ENCODE results near the gene WNT16.
"Not testable (repeated sequence)": the region's sequence is repeated elsewhere in the genome, so short reads cannot be mapped to it uniquely, and the experiment has no call there.

The WNT16 gene, protein sequence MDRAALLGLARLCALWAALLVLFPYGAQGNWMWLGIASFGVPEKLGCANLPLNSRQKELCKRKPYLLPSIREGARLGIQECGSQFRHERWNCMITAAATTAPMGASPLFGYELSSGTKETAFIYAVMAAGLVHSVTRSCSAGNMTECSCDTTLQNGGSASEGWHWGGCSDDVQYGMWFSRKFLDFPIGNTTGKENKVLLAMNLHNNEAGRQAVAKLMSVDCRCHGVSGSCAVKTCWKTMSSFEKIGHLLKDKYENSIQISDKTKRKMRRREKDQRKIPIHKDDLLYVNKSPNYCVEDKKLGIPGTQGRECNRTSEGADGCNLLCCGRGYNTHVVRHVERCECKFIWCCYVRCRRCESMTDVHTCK

DNA sequence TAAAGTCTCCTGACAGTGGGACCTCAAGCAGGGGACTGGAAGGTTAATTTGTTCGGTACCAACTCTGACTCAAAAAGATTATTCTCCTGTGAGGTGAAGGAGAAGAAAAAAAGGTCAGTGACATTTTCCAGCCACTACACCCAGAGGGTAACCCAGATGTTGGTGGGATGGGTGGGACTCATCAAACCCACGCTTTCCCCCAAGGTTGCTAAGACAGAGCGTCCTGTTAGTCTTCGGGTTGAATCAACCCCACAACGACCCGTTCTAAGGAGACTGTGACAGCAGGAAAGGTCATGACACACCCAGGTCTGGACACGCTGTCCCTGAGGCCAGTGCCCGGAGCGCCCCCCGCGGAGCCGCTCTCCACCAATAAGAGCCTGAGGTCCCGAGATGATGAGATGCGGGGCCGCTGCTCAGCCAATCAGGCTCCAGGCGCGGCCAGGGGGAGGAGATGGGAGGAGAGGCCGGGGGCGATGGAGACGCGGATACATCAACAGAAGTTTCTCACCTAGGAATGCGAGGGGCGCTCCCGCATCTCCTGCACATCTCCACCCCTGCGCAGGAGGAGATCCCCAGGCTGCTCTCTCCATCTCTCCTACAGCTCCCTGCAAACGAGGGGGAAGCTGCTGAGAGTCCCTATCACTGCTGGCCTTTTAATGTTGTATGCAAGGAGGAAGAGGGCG is at the start of gene WNT16:
WNT16 (plus strand) TSS at position 493 of the 683 bp plus-strand sequence. CDS start 293 bp downstream, outside the sequence.
- DNase-seq: no peak

DNA sequence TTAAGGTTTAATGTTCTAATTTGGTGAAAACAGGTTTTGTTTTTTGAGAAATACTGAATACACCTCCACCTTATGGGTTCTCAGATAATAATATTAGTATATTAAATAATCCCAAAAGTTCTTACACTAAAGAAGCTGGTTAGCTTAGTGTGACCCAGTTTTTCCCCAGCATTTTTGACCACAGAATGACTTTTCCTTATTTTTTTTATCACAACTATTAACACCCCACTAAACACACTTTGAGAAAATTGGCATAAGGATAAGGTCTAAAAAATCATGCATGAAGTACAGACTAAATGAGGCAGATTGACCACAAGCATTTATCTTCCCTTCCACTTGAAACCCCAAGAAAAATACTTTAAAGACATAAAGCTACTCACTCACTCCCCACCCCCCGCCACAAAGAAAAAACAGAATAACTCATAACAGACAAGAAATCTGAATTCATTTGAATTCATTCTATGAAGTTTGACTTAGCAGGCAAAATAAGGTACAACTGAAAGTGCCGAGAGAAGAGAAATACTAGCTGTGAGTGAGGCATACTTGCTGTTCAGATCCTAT is 49.7 kb upstream of the WNT16 start:
- no peak for DNase-seq

DNA sequence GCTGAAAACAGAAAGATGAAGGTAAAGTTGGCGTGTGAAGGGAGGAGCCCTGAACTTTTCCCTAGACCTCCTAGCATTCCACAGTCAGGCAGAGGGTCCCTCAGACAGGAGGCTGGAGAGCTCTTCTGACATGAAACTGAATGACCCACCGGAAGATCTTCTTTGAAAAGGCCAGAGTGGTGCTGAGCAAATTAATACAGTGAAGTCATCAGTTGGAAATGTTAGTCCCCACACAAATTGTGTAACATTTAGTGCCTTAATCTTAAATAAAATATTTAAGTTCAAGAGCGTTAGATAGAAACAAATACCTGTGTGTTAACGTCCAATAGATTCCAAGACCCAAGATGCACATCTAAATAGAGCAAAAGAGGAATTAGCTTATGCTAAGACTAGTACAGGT is 49.0 kb upstream of the WNT16 start:
- no peak for DNase-seq

DNA sequence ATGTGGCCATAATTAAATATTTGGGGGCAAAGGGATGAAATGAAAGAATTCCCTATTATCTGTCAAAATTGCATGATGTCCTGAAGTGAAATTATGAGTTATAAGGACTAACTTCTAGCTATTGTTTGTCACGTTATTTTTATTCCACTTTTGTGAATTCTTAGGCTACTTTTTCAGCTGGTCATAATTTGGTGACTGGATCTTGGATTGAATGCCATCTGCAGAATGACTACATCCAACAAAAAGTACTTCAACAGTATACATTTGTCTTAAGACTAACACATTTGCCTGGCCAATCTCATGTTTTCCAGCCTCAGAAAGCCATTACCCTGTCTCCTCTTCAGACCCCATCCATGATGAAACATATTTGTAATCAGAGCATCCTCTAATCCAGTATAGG is 48.1 kb upstream of the WNT16 start:
- DNase-seq: no peak

DNA sequence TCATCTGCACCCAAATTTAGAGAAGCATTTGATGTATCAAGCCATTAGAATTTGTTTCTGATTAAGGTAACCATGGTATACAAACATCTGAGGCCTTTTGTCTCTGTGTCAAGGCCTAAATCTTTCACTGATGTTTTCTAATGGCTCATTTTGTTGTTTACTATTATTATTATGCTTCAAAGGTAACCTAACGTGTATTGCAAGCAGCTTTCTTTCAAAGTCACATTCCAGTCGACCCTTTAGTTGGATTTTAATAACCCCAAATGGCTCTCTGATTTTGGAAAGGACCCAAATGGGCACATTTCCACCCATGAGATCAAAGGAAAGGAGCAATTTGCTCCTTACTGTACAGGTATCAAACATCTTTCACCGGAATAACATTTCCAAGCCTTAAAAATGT is 46.7 kb upstream of the WNT16 start:
- no peak for DNase-seq

DNA sequence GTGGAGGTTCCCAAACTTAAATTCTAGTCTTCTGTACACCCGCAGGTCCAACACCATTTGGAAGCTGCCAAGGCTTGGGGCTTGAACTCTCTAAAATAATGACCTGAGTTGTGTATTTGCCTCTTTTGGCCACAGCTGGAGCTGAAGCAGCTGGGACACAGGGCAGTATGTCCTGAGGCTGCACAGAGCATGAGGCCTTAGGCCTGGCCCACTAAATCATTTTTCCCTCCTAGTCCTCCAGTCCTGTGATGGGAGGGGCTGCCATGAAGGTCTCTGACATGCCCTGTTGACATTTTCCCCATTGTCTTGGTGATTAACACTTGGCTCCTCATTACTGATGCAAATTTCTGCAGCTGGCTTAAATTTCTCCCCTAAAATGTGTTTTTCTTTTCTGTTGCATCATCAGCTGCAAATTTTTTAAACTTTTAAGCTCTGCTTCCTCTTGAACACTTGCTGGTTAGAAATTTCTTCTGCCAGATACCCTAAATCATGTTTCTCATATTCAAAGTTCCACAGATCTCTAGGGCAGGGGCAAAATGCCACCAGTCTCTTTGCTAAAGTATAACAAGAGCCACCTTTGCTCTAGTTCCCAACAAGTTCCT is 43.6 kb upstream of the WNT16 start:
- DNase-seq: no peak

DNA sequence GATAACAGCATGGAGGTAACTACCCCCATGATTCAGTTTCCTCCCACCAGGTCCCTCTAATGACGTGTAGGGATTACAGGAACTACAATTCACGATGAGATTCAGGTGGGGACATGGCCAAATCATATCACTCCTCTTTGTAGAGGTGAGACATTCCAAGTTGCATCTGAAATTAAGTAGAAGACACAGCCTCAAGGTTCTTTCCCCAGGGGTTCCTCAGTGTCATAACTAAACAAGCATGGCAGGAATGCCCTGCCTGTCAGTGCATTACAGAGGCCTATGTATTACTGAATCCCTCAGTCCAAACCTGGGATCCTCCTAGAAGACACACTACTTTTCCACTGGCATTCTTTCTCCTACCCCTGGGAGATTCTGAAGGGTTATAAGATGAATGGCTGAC is 42.6 kb upstream of the WNT16 start:
- DNase-seq: no peak

DNA sequence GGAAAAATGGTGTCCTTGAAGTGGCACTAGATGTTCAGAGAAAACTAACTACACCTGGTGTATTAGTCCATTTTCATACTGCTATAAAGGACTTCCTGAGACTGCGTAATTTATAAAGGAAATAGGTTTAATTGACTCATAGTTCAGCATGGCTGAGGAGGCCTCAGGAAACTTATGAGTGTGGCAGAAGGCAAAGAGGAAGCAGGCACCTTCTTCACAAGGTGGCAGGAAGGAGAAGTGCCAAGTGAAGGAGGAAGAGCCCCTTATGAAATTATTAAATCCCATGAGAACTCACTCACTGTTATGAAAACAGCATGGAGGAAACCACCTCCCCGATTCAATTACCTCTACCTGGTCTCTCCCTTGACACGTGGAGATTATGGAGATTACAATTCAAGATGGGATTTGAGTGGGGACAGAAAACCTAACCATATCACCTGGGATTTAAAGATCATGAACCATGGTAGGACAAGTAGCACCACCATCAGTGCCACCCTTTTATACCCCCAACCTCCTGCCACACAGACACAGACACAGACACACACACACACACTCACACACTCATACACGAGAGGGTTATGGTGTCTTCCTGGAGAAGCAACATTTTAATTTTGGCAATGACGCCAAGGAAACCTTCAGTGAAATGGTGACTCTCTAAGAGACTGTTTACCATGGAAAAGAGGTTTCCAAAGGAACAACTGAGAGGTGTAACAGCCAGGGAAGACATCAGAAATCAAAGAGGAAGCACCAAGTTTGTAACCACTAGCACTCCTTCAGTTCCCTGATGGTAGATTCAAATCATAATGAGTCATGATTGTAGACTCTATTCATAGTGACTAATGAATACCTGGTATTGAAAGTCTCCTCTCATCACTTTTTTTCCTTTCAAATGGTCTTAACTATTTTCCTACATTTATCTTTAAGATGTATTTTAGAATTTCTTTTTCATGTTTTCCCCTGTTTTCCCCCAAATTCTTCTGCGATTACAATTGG is 41.8 kb upstream of the WNT16 start:
- DNase-seq: no peak

DNA sequence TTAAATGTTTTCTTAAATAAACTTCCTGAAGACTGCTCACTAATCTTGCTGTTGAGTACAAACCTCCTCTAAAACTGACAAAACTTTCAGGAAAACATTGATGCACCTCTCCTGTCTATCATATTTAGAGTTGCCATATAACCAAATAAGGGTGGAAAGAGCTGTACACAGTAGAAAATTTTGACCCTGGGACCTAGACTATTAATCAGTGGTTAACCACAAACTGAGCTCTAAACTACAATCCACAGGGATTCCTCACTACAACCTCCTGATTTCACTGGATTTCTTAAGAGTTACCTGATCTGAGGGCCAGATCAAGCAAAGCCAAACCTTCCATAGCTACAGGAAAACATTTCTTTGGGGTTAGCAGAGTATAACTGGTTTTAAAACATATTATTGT is 39.9 kb upstream of the WNT16 start:
- no peak for DNase-seq

DNA sequence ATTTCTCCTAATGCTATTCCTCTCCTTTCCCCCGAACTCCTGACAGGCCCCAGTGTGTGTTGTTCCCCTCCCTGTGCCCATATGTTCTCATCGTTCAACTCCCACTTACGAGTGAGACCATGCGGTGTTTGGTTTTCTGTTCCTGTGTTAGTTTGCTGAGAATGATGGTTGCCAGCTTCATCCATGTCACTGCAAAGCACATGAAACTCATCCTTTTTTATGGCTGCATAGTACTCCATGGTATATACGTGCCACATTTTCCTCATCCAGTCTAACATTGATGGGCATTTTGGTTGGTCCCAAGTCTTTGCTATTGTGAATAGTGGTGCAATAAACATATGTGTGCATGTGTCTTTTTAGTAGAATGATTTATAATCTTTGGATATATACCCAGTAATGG is 38.9 kb upstream of the WNT16 start:
- DNase-seq: not testable (repeated sequence)

DNA sequence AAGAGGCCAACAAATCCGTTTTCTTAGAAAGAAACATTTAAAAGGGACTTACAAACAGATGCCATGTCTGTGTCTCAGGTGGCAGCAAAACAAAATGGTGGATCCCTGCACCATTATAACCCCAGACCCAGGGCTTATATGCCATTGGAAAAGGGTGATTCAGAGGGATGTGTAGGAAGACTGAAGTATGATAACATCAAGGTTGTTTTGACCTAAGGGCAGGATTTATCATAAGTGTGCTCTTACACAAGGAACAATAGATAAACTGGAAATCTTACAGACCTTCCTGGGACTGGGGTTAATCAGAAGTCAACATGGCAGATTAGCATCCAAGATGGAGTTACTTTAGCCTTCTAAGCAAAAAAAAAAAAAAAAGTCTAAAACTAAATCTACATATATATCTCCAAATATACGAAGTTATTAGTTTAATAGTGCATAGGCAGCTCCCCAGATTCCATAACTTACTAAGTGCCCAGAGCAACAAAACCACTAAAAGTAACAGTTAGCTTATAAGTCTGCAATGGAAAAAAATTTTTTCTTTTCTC is 34.3 kb upstream of the WNT16 start:
- no peak for DNase-seq

DNA sequence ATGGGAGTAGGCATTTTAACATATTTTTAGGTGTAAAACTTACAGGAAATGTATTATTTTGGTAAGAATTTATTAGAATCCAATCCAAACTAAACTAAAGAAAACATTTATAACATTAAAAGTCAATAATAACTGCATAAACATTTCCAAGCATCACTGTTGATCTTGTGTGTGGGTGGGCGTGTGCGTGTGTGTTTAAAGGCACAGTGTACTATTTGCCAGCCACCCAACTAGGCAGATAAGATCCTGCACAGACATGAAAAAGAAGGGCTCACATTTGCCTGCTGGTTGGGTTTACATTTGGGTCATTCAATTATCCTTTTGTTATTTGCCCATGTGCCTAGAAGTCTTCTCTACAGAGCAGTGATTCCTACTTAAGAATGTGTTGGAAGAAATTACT is 31.0 kb upstream of the WNT16 start:
- DNase-seq: no peak

DNA sequence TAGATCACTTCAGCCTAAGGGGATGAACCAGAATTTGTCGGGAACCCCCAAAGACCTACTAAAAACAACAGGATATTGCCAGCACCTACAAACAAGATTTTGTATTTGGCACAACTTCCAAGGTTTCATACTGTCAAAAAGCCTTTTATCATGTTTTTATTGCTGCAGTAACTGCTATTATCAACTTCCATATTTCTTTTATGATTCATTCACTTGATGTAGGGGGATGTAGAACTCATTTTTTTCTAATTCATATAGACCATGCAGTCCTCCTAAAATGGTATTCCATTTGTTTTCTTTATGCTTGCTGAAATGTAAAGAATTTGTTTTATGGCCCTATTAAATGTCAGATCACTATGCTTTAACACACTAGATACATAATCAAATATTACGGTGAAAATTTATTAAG is 30.0 kb upstream of the WNT16 start:
- no peak for DNase-seq

DNA sequence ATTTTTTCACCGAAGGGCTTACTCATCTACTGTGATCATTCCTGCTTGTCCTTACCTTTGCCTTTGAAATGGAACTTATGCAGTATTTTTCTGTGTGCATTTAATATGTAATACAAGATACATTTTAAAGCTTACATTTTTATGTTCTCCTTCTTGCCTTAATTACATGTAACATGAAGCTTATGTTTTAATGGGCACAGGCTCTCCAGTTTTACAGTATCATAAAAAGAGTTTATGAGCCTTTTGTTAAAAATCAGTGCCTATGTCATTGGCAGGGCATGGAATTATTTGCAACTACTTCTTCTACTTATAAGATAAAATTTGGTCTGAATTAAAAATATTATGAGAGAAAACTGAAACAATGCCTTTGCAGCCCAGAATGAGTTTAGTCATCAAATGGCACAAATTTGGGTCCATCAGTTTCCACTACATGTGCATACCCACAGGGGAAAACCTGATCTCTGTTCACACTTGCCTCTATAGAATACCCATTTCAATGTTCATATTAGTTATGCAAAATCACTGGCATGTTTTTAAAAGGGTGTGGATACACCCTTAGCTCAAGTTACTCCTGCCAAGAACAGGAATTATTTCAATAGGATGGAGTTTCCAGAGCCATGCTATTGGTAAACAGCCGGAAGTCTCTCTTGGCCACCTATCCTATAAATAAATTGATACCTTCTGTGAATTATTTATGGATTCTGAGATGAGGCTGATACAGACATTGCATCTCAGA is 27.9 kb upstream of the WNT16 start:
- no peak for DNase-seq

DNA sequence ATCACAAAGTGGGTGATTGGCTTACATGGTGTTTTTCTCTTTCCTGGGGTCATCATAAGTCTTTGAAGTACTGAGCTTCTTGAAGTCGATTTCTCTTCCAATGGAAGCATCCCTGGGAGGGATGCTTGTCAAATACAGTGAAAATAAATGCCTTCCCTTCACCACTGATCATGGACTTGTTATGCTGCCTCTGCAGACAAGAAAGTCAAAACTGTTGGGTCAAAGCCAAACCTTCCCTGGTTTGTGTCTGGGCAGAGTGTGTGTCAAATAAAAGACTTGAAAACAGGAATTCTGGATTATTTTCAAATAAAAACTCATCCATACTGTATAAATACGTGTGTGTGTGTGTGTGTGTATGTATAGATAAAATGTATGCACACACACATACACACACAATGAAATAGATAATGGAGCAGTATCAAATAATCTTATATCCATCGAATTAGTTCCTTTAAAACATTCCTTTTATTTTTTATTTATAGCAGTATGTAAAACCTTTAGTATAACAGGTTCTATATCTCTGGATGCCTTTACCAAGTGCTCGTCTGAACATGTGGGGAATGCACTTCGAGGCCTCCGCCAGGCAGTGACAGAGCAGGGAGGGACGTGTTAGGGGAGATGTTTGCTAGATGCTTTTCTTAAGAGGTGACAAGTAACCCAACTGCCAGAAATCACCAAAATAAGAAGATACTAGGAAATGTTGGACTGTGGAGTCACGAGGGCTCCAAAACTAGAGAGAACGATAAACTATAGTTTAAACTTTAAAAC is 27.2 kb upstream of the WNT16 start:
- DNase-seq: no peak

DNA sequence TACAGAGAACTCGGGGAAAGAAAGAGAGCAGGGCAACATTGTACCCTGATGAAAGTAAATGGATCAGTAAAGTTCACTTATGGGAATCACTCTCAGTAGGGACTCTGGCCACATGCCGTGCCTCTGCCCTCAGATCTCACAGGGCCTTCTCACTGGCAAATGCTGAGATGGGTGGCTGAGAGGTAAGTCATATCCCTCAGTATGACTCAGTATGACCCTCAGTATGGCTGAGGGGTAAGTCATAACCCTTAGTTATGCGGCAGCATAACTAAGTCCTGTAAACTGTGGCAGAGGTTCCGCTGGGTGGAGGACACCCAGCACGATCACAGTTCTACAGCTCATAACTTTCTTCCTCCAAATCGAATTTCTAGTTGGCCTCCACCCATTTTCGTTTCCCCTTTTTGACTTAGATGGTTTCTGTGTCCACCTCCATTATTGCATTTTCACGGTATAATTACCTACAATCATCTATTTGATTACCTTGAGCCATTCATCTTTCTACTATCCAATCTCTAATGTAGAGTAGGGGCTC is 26.5 kb upstream of the WNT16 start:
- DNase-seq: no peak

DNA sequence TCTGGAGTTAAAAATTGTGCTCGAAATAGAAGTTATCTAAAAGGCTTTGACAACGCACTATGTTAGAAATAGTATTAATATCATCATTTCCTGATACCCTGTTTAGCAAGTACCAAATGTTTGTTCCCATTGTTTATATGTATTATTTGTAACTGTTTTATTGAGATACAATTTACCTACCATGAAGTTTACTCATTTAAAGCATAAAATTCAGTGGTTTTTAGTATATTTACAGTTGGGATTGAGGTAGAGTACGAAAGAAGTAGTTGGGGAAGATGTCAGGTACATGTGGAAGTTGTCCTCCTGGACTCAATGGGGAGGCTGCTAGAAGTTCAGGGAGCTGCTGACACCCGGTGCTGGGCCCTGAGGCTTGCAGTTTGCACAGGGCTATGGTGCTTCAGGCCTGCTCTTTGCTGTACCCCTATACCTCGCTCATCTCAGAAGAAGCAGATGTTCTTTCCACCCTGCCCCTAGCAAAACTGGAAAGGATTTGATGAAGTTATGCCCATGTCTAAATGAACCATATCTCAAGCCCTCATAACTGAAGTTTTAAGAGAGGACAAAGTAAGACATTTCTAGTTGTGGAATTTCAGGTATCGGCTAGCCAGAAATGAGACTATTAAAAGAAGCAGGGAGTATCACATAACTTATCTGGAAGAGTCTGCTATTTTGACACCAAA is 25.2 kb upstream of the WNT16 start:
- no peak for DNase-seq

DNA sequence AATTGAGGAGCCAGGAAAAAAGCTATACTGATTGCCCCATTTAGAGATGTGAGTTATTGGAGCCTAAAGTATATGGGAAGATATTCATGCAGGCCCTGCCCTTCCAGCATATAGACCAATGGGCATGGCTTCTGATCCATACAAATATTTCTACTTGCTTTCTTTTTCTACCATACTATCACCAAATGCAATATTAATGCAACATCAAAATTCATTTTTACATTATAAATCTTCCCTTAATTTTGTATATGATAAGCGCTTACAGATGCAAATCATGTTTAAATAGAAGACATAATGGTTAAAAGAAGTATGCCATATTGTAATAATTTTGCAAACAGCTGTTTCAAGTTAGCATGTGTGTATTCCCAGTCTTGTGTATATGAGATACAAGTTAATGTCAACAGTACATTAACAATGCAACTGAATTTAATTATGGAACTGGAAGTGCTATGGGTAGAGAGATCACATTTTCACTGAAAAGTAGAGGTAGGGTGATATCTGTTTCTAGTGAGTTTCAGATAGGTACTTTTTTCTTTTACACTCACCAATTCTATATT is 24.6 kb upstream of the WNT16 start:
- no peak for DNase-seq

DNA sequence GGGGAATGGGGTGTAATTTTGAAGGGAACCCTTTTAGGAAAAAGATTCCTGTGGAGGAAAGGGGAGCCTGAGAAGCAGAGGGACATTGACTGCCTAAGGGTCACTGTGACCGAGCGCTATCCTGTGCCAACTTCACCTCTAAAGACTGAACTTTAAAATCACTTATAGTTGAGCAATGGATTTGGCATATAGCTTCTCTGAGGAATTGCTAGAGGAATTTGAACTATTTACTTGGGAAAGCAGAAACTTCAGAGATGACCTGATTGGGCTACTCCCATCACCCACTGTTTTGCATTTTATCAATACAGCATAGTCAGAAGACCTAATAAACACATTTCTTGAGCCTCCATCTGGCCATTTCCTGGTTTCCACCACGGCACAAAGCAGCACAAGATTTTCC is 23.7 kb upstream of the WNT16 start:
- DNase-seq: no peak

DNA sequence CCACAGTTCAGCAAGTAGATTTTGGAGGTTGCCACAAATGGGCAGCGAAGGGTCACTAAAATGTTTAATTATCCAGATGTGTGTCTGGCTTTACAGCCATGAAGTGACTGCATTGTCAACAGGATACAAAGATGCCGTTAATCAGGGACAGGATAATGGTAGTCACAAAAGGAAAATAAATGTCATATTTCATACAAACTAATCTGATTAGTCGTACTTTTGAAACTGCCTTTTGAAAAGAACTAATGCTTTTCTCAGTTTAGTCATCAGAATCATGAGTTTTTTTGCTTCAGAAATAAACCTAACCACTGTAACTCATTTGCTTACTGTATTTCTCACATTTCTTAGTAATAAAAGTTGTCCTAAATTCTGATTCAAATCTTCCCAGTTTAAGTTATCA is 22.2 kb upstream of the WNT16 start:
- no peak for DNase-seq

Measured in hematopoietic multipotent progenitor cell treated with erythropoietin and hydrocortisone succinate and interleukin-3 and kit ligand, for 6 days (in vitro differentiated cells).